Panc1 (cell line): ENCODE results near the gene ATG9A.

ENCODE experiments used
- CTCF ChIP-seq: fragments of 450-650 bp; IDR thresholded peaks from 2 replicates; pipeline ENCODE4 v1.5.1; 2017; ENCODE audit warnings: mild to moderate bottlenecking
- POLR2AphosphoS5 ChIP-seq: IDR thresholded peaks from 2 replicates; pipeline ENCODE4 v1.6.1; 2012; ENCODE audit warnings: mild to moderate bottlenecking, low read depth, low read length, moderate library complexity
- REST ChIP-seq, 2 experiments: IDR thresholded peaks; 2 replicates each; pipeline ENCODE4 v1.6.1; 2011 to 2012; ENCODE audit warnings: low read depth in 2 of 2, control low read depth in 1 of 2, low read length in 1 of 2, mild to moderate bottlenecking in 1 of 2, moderate library complexity in 1 of 2; ENCODE audit not compliant: insufficient read depth in 1 of 2
- TCF7L2 ChIP-seq: IDR thresholded peaks from 2 replicates; pipeline ENCODE4 v1.6.1; 2011; ENCODE audit warnings: mild to moderate bottlenecking, low read depth, low read length, inconsistent platforms

- TF ChIP-seq CTCF: no peak
- TF ChIP-seq POLR2AphosphoS5: no peak
- no peak for TF ChIP-seq TCF7L2
- no peak for TF ChIP-seq REST (IDR thresholded peaks at IDR 0.05; ENCODE audit: insufficient read depth in 1 of 2, low read depth in 2 of 2, low read length in 1 of 2)
Measured at GRCh38 chr2:219223831-219224610, 5.4 kb downstream of the ATG9A start.
